AG09319 (cell line): ENCODE results near the gene ACACA.

ENCODE experiments used
- DNase-seq: peaks from one replicate; pipeline ENCODE4 v3.0.0-alpha.2; 2010; ENCODE audit warnings: low read depth; ENCODE audit errors: extremely low read depth
- CTCF ChIP-seq: IDR thresholded peaks from 2 replicates; pipeline ENCODE4 v1.5.1; 2011; ENCODE audit warnings: low read depth, mild to moderate bottlenecking, inconsistent platforms, low read length, moderate library complexity

The ACACA gene

GRCh38 chr17:37123386-37123785 lies 283.2 kb downstream of the ACACA start:
- no peak for TF ChIP-seq CTCF
- no peak for DNase-seq

DNA sequence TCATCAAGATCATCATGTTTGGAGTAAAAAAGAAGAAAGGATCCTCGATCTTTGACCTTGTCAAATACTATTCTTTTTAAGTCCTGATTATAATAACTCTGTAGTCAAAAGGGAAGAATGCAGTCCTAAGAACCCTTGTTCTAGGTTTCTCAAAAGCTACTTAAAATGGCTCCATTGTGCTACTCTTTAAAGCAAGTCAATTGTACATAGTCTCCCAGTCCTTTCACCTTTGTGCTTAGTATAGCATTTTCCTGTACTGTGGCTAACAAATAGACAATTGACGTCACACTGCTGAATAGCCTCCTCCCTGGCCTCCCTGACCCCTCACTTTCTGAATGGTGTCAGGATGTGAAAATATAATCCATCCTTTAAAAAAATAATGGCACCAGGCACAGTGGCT lies 285.0 kb downstream of the ACACA start:
- DNase-seq: no peak
- no peak for TF ChIP-seq CTCF

DNA sequence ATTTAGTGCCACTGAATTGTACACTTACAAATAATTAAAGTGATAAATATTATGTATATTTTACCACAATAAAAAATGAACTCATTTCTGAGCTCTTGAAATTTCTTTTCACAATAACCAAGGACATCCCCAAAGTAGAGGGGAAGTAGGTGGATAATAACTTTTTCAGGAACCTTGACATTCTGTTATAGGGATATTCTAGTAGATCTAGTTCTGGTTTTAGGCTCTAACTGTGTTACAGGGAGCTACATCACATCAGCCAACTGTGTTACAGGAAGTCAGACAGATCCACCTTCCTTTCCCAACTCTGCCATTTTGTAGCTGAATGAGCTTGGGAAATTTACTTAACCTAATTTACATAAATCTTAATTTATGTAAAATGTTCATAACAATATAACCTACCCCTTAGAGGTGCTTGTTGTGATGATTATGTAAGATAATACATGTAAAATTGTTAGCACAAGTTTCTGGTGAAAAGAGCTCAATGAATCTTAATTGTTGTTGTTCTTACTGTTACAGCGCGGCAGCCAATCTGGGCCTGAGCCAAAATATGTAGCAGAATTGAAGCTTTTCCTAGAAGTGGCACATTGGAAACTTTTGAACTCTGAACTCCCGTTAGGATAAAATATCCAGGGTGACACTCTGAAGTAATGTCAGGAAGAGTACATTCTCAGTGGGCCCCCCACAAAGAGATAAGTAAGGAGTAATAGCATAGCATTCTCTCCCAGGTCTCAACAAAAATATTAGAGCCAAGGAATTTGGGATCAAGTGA lies 288.1 kb downstream of the ACACA start:
- TF ChIP-seq CTCF: no peak
- no peak for DNase-seq

- DNase-seq: no peak
- no peak for TF ChIP-seq CTCF
Observed at GRCh38 chr17:37117373-37118142, 289.1 kb downstream of the ACACA start.

DNA sequence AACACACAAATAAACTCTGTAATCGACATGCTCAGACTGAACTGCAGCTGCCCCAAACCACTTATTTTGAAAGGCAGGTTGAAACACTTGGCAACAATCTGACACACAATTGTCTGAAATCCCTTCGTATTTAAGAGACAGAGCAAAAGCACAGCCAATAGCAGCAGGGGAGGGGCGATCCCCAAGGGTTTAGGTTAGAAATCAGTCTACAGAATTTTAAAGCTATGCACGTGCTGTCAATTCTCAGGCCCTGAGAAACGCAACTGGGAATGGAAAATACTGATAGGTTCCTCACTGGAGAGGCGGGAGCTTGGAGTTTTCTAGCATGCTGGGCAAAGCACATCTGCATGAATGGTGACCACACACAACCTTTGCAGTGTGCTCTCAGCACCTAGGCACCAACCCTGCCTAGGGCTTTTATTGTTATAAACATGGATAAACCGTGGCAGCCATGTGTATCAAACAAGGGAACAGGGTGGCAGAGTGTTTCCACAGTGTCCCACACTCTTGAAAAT lies 289.9 kb downstream of the ACACA start:
- no peak for TF ChIP-seq CTCF
- no peak for DNase-seq

DNA sequence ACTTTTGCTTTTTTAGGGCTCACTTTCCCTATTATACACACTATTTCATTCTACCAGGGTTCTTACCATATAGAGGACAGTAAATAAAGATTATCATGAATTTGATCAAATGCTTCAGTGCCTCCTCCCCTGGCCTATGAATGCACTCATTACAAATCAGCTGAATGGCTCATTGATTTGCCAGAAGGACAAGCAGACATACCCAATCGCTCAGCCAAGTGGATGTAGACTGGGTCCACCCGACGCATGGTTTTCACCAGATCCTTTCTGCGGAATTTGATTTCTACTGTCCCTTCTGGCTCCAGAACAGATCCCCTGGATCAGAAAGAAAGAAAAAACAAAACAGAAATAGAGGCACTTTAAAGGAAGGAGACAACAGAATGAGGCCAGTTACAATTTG lies 295.3 kb downstream of the ACACA start:
- no peak for DNase-seq
- no peak for TF ChIP-seq CTCF

DNA sequence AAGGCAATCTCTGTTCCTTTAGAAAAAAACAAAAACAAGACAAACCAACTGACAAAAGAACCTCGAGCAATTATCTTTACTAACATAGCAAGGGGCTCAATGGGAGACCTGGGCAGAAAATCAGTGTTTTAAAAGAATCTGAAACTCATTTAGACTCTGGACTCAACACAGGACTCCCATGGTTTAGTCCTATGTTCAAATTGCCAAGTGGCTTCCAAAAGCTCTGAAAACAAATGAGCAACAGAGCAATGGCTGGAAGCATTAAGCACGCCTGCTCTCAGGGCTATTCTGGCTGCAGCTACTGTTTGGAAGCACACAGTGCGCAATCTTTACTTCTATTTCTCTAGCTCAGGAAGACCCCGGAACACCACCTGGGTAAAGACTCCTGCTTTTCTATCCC lies 295.9 kb downstream of the ACACA start:
- DNase-seq: no peak
- no peak for TF ChIP-seq CTCF
